Esophagus squamous epithelium (tissue), 5 donors: ENCODE data around the gene DCC. TPM values are rescaled to one million over a fixed set of nuclear protein-coding genes. Genes with fewer than 3 reads are reported as not detected.

ENCODE experiments used
- DNase-seq: peaks from one replicate; lab custom pipeline; 2025; lab: John Stamatoyannopoulos, UW
- H3K27ac ChIP-seq, 4 donors: fragments of 200-600 bp; sonication (generic); one replicate each; pipeline ENCODE4 v1.5.1; 2016 to 2019; ENCODE audit warnings: mild to moderate bottlenecking in 1 of 4
- H3K27me3 ChIP-seq, 4 donors: fragments of 200-600 bp; sonication (generic); 1 replicate in 3 of 4; 2 replicates in 1 of 4; pipeline versions ENCODE4 v1.5.1 to v1.6.0; 2017 to 2021; ENCODE audit warnings: antibody characterized with exemption in 1 of 4
- H3K36me3 ChIP-seq, 3 donors: fragments of 200-600 bp; sonication (generic); one replicate each; pipeline ENCODE4 v1.5.1; 2016 to 2019
- H3K4me1 ChIP-seq, 3 donors: fragments of 200-600 bp; sonication (generic); one replicate each; pipeline ENCODE4 v1.5.1; 2017 to 2019
- H3K4me3 ChIP-seq, 4 donors: fragments of 200-600 bp; sonication (generic); 1 replicate in 3 of 4; 2 replicates in 1 of 4; pipeline ENCODE4 v1.5.1; 2016 to 2019; ENCODE audit warnings: mild to moderate bottlenecking in 2 of 4, moderate library complexity in 1 of 4
- H3K9me3 ChIP-seq, 3 donors: fragments of 200-600 bp; sonication (generic); one replicate each; pipeline ENCODE4 v1.5.1; 2016 to 2019
- POLR2A ChIP-seq, 4 donors: fragments of 450-650 bp; IDR thresholded peaks; one replicate each; pipeline ENCODE4 v1.6.1; 2017; ENCODE audit warnings: antibody characterized with exemption in 4 of 4, mild to moderate bottlenecking in 4 of 4, moderate library complexity in 3 of 4
- WGBS, 2 donors: methylation state at CpG; one replicate each; pipeline ENCODE4 v1.1.5; 2018; 5-methylcytosine and 5-hydroxymethylcytosine counted together
- intact Hi-C: fragments of 100-400 bp; cut with DNase I; formaldehyde crosslinking; loops from one replicate; pipeline ENCODE4 v1.15.0; 2022
- total RNA-seq, 4 donors: library from RNA; depleted of rRNA; stranded (reverse); fragments of >200 nt; gene quantifications; one replicate each; pipeline ENCODE4 v1.1.0, GENCODE V29; 2016
- TF ChIP-seq, protein P1 (sequence below), 6 experiments: fragments of 450-650 bp in 4 of 6; fragments of 200-600 bp in 2 of 6; sonication (generic) in 2 of 6; IDR thresholded peaks; one replicate each; pipeline ENCODE4 v1.5.1; 2016 to 2019; ENCODE audit warnings: antibody characterized with exemption in 6 of 6, mild to moderate bottlenecking in 4 of 6, moderate library complexity in 4 of 6
- donor health status: DM: yes; HTN: yes; CAD: no.

The DCC gene
- total RNA-seq, 4 donors from 2014 or later, result 0.06 to 0.95 TPM; not detected in 2

DNA sequence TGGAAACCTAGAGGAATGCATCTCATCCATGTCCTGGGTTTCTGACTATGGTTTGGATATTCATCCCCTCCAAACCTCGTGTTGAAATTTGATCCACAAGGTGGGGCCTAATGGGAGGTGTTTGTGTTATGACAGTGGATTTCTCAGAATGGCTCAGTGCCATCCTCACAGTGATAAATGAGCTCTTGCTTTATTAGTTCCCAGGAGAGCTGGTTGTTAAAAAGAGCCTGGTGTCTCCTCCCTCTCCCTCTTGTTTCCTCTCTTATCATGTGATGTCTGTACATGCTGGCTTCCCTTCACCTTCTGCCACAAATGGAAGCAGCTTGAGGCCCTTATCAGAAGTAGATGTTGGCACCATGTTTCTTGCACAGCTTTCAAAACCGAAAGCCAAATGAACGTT, 424.3 kb downstream of the DCC start:
- no peaks in the 10 kb centered on the region for H3K4me1 ChIP-seq
- DNase-seq, result no peak
- H3K27ac ChIP-seq, result no peak overlapping the region
- TF ChIP-seq, protein P1, sequence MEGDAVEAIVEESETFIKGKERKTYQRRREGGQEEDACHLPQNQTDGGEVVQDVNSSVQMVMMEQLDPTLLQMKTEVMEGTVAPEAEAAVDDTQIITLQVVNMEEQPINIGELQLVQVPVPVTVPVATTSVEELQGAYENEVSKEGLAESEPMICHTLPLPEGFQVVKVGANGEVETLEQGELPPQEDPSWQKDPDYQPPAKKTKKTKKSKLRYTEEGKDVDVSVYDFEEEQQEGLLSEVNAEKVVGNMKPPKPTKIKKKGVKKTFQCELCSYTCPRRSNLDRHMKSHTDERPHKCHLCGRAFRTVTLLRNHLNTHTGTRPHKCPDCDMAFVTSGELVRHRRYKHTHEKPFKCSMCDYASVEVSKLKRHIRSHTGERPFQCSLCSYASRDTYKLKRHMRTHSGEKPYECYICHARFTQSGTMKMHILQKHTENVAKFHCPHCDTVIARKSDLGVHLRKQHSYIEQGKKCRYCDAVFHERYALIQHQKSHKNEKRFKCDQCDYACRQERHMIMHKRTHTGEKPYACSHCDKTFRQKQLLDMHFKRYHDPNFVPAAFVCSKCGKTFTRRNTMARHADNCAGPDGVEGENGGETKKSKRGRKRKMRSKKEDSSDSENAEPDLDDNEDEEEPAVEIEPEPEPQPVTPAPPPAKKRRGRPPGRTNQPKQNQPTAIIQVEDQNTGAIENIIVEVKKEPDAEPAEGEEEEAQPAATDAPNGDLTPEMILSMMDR (IDR thresholded peaks at IDR 0.05), result no peak
- TF ChIP-seq POLR2A (IDR thresholded peaks at IDR 0.05), result no peak
- no peaks in the 10 kb centered on the region for H3K36me3 ChIP-seq
- intact Hi-C loops, result no loop called here
- H3K27me3 ChIP-seq, result no peaks in the 10 kb centered on the region
- WGBS, 2 donors, result 14 to 50% methylated on average over 3 of the region's 3 CpGs
- no peak overlapping the region for H3K4me3 ChIP-seq
- H3K9me3 ChIP-seq, result no peaks in the 10 kb centered on the region

DNA sequence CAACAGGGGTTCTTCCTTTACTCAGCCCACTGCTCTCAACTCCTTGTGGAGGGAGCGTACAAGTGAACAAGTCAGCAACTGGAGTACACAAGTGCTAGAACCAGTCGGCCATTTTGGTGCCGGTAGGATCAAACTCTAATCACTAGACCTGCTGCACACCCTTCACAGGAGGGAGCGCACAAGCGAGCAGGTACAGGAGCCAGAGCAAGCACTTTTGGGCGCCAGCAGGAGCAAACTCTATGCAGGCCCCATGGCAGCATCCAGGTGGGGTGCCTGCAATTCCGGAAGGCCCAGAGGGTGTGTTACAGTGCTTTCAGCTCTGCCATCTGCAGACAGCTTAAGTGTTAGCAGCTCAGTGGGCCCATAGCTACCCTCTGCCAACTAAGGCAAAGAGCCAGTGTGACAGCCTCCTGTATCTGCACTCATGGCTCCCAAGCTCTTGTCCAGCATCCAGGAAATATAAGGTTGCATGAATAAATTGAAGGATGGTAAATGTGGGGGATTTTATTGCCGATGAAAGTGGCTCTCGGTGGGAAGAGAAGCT, 426.1 kb downstream of the DCC start:
- no peaks in the 10 kb centered on the region for H3K36me3 ChIP-seq
- 64 to 88% methylated on average over 3 to 6 of the region's 9 CpGs for WGBS, 2 donors
- no peak overlapping the region for H3K27ac ChIP-seq
- intact Hi-C loops, result no loop called here
- TF ChIP-seq, protein P1 (IDR thresholded peaks at IDR 0.05), result no peak
- no peak for TF ChIP-seq POLR2A (IDR thresholded peaks at IDR 0.05)
- H3K4me1 ChIP-seq, result no peaks in the 10 kb centered on the region
- no peak overlapping the region for H3K4me3 ChIP-seq
- H3K27me3 ChIP-seq, result no peaks in the 10 kb centered on the region
- no peak for DNase-seq
- no peaks in the 10 kb centered on the region for H3K9me3 ChIP-seq

DNA sequence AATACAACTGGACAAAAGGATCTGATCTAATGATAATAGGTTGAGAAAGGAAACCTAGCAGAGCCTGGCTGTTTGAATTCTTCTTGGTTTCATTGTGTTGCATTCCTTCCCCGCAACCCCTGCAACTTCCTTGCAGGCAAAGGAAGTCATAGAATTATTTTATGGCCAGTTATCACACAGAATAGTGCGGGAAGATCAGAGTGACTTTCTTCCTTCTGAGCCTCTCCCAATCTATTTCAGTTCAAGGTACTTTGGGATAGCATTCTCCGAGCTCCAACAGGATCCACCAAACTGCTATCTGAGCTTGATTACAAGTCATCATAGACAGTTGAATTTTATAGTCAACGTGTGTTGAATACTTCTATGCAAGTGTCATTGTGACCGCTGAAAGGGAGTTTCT, 441.1 kb downstream of the DCC start:
- no peak overlapping the region for H3K4me3 ChIP-seq
- no peak for DNase-seq
- H3K36me3 ChIP-seq, result no peaks in the 10 kb centered on the region
- no peaks in the 10 kb centered on the region for H3K4me1 ChIP-seq
- intact Hi-C loops, result no loop called here
- TF ChIP-seq, protein P1 (IDR thresholded peaks at IDR 0.05), result no peak
- H3K27me3 ChIP-seq, result no peaks in the 10 kb centered on the region
- 64 to 66% methylated on average over 5 of the region's 5 CpGs for WGBS, 2 donors
- no peaks in the 10 kb centered on the region for H3K9me3 ChIP-seq
- H3K27ac ChIP-seq, result no peak overlapping the region

DNA sequence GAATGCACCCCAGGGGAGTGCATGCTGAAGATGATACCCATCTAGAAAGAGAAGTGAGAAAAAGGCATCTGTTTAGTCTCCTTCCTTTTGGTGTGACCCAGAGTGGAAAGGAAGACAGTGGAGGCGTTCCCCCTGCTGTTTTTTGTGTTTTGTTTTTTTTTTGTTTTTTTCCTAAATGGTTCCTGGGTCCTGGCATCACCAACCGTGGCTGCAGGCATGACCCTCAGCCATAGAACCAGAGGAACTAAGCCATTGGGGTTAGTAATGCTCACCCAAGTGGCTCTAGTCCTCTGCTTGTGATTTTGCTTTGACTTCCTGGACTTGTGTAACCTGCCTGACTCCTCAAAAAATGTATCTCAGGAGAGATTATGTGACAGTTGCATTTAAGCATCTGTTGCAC, 451.3 kb downstream of the DCC start:
- no peak for DNase-seq
- no peak for TF ChIP-seq POLR2A (IDR thresholded peaks at IDR 0.05)
- TF ChIP-seq, protein P1 (IDR thresholded peaks at IDR 0.05), result no peak
- intact Hi-C loops, result no loop called here
- no peaks in the 10 kb centered on the region for H3K27me3 ChIP-seq
- peaks cover 0 to 52% (median 22%) of the 10 kb centered on the region in 3 donors for H3K9me3 ChIP-seq
- 21 to 30% methylated on average over 2 of the region's 2 CpGs for WGBS, 2 donors
- no peak overlapping the region for H3K4me3 ChIP-seq
- H3K27ac ChIP-seq, result no peak overlapping the region
- H3K4me1 ChIP-seq, result no peaks in the 10 kb centered on the region
- no peaks in the 10 kb centered on the region for H3K36me3 ChIP-seq

DNA sequence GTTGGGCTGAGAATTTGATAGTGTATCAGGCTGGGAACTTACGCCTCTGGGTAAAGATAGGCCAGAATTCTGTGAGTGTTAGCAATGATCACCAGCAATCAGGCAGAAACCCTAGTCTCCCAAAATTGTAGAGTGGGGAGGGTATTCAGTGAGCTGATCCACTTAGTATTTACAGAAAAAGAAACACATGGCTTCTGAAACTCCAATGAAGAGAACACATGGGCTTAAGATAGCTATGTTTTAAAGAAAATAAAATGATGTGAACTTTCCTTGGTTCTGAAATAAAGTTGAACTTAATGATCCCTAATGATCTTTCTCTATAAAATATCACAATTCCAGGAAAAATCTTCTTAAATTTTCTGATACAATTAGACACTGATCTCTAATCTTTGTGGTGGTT, 472.8 kb downstream of the DCC start:
- intact Hi-C loops, result no loop called here
- DNase-seq, result no peak
- Histone ChIP-seq H3K4me1 (no peaks in the 10 kb centered on the region), H3K9me3 (peaks cover 0 to 10% (median 0%) of the 10 kb centered on the region in 3 donors), H3K27ac (no peak overlapping the region), H3K4me3 (no peak overlapping the region), H3K27me3 (no peaks in the 10 kb centered on the region), H3K36me3 (no peaks in the 10 kb centered on the region)
- TF ChIP-seq, protein P1 (IDR thresholded peaks at IDR 0.05), result no peak
- TF ChIP-seq POLR2A (IDR thresholded peaks at IDR 0.05), result no peak
- 82 to 100% methylated on average over 1 of the region's 1 CpG for WGBS, 2 donors
